Pulmonary artery endothelial cell (primary cell): ENCODE measurements around the gene PPP1R11. TPM values are rescaled to one million over a fixed set of nuclear protein-coding genes. Genes with fewer than 3 reads are reported as not detected.
"Not testable (repeated sequence)": the region's sequence is repeated elsewhere in the genome, so short reads cannot be mapped to it uniquely, and the experiment has no call there.

Experiments used
- DNase-seq: peaks from one replicate; pipeline ENCODE4 v3.0.0-alpha.2; 2011; ENCODE audit warnings: low read depth, low spot score
- total RNA-seq: library from RNA; depleted of rRNA; stranded (reverse); fragments of >200 nt; gene quantifications from 2 replicates; pipeline ENCODE4 v1.2.3, GENCODE V29; 2014

The PPP1R11 gene, protein sequence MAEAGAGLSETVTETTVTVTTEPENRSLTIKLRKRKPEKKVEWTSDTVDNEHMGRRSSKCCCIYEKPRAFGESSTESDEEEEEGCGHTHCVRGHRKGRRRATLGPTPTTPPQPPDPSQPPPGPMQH
- 11.5 and 14.0 TPM in 2 replicates for total RNA-seq

DNA sequence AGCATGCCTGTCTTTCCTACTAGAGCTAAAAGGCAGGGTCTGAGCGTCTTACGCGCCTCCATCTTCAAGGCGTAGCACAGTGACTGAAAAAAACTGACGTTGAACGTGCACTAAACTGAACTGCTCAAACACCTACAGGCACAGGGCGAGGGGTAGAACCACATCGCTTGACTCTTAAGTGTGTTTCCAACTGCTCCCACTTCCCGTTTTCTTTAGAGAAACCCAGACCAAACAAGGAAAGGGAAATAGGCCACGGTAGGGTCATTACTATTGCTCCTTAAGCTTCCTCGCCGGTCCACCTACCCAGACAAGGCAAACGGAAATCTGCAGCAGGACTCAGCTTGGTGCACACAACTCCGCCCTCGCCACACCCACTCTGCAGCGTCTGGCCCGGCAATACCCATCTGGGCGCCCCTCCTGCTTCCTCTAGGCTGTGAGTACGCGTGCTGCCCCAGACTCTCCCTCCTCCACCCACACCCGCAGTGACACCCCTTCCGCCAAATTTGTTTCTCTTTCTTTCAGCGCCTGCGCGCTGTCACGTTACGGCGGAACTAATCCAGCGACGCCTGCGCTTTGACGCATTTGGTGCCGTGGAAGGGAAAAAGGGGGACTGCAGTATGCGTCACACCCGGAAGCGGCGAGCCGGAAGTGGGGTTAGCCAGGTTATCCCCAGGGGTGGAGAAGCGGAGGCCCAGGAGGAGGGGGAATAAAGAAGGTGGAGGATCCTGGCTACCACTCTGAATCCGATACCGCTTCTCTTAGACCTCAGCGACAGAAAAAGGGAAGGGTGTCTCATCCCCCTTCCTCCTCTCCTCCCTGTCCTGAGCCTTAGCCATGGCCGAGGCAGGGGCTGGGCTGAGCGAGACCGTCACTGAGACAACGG lies at the start of gene PPP1R11:
Gene PPP1R11, plus strand, starts transcription at position 622 of the 883 bp plus-strand sequence. Its CDS starts 213 bp downstream, at position 835.
- DNase-seq = peak; percentile 98

DNA sequence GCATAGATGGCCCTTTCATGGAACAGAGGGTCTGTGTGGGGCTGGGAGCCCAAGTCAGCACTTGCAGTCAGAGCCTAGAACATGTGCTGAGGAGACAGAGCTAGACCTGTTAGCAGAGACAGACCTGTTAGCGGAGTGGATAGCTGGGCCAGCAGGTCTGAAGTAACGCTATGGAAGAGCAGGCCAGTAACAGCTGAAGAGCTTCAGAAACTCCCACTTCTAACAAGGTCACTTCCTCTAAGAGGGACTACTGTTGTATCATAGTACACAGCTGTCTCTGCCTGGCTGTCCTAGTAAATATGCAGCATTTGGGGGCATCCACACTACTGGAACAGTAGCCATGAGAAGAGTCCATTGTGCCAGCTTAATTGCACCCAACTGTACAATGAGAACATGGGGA lies 47.2 kb upstream of the PPP1R11 start:
- DNase-seq = no peak

DNA sequence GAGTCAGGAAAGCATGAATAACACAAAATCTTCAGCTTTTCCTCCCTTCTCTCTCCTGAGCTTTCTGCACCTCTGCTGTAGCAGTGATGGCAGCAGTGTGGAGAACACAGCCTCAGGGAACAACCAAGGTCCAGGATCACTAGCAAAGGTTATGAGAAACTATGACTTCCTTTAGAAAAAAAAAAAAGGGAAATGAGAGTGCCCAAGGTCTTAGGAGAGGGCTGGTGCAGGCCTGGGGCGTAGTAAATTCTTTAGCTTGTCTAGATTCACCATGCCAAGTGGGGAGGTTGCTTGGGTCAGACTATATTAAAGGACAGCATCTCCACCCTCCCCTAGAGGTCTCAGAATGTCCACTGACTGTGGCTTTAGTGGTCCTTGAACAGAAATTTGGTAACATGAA lies 46.4 kb upstream of the PPP1R11 start:
- DNase-seq = no peak

DNA sequence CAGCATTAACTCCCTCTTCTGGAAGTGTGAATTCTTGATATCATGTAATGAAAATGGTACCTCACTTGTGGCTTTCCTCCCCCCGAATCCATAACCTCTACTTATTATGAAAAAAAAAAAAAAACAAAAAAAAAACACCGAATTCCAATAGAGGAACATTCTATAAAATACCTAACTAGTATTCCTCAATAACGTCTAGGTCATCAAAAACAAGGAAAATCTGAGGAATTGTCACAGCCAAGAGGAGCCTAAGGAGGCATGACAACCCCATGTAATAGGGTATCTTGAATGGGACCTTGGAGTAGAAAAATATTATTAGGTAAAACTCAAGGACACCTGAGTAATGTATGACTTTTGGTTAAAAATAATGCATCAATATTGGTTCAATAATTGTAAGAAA lies 44.8 kb upstream of the PPP1R11 start:
- DNase-seq = no peak

DNA sequence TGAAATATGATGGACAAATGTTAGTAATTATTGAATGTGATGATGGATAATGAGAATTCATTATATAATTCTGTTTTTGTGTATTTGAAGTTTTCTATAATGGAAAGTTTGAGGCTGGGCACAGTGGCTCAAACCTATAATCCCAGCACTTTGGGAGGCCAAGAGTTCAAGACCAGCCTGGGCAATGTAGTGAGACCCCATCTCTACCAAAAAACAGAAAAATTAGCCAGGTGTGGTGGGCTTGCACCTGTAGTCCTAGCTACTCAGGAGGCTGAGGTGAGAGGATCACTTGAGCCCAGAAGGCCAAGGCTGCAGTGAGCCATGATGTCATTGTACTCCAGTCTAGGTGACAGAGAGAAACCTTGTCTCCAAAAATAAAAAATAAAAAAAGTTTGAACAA lies 44.3 kb upstream of the PPP1R11 start:
- not testable (repeated sequence) for DNase-seq

DNA sequence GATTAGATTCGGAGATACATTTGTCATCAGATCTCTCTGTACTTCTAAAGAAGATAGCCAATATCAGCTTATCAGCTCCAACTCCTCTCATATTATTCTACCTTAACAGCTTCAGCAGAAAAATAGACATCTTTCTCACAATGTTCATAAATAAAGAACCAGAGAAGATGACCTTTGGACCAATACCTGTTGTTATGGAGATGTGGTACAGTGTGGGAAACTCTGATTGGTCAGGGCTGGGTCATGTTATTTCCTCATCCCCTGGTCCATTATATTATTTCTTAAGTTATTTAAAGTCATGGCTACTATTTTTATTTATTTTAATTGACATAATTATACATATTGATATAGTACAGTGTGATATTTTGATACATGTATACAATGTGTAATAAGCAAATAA lies 41.8 kb upstream of the PPP1R11 start:
- no peak for DNase-seq

DNA sequence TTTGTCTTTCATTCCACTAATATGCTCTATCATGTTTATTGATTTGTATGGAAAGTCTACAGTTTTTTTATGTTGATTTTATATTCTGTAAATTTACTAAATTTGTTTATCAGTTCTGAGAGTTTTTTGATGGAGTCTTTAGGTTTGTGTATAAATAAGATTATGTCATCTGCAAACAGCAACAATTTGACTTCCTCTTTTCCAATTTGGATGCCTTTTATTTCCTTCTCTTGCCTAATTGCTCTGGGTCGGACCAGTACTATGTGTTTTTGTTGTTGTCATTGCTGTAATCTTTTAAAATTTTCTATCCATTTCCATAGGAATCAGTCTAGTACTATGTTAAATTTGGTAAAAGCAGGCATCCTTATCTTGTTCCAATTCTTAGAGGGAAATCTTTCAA lies 37.4 kb upstream of the PPP1R11 start:
- DNase-seq = no peak

DNA sequence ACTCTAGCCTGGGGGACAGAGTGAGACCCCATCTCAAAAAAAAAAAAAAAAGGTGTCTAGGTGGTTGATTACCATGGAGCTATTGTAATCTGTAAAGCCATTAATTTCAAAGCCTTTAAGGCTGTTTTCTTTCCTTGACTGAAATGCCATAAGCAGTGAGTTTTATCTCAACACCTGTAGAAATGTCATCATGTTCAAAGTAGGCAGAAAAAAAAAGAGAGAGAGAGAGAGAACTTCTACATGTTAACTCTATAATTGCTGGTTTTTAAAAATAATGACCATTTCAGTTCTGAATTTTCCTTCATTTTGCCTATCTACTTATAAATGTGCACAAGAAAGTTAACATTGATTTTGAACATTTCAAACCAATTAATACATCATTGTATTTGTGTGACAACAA lies 35.6 kb upstream of the PPP1R11 start:
- no peak for DNase-seq

DNA sequence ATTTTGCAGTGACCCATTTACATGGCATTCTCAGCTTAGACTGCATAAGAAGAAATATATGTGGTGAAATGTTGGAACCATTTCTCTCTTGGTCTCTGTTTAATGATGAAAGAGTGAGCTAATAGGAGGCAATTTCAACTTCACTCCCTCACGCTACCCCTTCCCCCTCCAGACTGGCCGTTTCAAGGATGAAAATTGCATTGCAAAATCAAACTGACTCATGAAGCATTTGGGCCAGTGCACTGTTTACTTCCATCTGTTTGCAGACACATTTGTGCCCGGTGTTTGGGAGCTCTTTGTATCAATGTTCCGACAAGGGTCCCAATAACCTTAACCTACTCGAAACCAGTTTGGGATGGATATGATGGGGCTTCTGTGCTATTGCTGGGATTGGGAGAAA lies 33.6 kb upstream of the PPP1R11 start:
- not testable (repeated sequence) for DNase-seq

DNA sequence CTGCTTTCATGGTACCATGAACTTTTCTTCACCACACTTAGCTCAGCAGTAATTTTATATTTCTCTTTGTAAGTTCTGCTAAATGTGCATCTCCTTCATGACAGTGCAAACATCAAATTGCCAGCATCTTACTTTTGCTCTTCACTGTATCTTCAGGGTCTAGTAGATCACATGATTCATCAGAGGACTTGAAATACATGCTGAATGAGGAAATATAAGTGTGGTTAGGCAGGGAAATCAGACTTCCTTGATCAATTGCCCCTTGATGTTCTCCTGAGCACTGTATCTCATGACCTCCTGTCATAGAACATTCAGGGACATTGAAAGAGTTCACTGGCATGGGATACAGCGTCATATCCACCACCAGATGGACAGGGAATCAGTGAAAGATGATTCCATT lies 31.2 kb upstream of the PPP1R11 start:
- no peak for DNase-seq

DNA sequence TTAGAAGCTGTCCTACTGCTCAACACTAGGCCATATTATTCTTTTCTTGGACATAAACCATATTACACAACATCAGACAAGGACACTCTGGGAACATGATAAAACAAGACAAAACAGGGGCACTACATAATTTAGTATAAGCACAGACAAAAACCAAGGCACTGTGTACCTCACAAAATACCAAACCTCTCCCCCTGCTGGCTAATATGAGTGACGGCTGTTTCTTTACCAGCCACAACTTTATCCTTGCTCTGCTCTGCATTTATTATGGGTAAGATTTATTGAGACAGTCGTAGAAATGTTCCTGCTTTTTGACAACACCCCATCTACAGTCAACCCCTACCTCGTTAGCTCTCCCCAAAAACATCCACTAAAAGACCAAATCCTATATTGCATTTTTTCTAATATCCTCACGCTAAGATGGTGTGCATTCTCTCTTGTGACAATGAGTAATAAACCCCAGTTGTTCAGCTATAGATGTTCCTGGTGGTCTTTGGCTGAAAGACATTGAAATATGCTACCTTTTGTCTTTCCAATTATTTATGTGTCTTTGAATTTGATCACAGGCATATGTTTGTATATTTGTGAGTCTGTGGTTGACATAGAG lies 29.7 kb upstream of the PPP1R11 start:
- DNase-seq = no peak

DNA sequence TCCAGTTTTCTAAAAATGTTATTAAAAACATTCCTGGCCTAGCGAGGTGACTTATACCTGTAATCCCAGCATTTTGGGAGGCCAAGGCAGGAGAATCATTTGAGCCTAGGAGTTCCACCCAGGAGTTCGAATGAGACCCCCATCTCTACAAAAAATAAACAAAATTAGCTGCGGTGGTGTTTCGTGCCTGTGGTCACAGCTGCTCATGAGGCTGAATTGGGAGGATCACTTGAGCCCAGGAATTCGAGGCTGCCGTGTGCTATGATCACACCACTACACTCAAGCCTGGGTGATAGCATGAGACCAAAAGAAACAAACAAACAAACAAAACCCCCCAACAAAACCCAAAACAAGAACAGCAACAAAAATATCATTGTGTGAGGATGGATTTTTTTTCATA lies 25.8 kb upstream of the PPP1R11 start:
- no peak for DNase-seq

DNA sequence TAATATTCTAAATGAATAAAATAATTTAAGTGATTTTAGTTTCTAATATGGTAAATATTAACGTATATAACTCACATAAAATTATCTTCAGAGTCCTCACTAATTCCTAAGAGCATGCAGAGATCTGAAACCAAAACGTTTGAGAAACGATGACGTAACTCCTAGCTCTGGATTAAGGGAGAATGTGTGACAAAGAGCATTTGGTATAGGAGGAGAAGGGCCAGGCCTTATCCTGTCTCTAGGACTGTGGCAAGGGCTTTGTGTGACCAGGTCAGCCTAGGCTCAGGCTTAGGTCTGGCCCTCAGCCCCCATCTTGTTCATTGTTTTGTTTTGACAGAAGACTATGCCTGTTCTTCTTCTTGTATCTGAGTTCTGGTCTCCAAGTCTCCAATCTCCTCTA lies 25.2 kb upstream of the PPP1R11 start:
- DNase-seq = no peak

DNA sequence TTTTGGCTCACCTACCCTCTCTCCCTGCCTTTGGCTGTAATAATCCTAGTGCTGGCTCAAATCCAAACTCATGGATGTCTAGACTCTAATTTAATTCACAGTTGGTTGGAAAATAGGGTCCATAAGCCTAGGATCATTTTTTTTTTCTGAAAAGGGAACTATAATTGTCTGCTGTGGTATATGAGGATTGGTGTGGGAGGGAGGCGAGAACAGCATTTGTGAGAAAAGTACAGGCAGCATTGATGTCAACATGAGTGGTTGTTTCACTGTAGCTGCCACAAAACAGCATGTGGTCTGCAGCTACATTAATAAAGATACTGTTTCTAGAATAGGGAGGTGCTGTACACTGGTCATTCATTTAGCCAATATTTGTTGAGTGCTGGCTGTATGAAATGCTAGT lies 24.5 kb upstream of the PPP1R11 start:
- no peak for DNase-seq

DNA sequence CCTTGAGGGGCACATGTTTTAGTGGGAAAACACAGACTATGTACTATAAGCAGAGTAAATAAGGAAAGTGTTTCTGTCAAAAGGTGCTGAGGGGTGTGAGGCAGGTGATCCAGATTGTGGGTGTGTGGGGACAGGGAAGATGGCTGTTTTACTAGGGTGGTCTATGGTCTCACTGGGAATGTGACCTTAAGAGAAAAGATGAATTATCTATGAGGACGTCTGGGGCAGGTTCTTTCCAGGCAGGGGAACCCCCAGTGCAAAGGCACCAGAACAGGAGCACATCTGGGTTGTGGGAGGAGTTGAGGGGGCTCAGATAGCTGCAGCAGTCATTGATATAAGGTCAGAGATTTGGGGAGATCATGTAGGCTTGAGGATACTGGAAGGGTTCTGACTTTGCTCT lies 24.1 kb upstream of the PPP1R11 start:
- DNase-seq = no peak

DNA sequence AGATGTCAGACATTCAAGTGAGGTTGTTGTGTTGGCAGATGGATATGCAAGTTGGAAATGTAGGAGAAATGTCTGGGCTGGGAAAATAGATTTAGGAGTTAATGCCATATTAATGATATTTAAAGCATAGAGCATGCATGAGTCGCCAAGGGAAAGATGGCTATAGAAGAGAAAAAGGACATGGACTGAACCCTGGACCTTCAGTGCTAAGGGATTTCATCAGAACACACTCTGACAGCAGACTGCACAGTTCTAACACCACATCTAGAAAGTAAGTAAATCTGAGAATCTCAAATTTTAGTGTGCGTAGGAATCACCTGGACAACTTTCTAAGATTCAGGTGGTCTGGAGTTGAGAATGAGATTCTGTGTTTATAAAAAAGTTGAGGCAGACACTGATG lies 23.3 kb upstream of the PPP1R11 start:
- DNase-seq = no peak

DNA sequence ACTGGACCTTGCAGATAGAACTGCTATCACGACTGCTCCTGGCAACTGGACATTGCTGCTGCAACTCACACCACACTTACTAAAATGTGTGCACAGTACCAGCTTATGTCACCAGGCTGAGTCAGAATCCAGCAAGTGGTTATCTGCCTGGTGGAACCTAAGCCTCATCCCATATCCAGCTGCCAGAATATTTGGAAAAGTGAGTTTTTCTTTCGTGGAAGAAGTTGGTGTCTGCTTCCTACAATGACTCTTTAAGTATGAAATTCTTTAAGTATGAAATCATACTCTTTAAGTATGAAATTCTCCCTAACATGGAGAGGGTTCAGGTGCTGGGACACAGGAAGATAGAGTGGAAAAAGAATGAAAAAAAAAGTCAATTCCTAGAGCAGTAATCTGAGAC lies 22.4 kb upstream of the PPP1R11 start:
- no peak for DNase-seq

DNA sequence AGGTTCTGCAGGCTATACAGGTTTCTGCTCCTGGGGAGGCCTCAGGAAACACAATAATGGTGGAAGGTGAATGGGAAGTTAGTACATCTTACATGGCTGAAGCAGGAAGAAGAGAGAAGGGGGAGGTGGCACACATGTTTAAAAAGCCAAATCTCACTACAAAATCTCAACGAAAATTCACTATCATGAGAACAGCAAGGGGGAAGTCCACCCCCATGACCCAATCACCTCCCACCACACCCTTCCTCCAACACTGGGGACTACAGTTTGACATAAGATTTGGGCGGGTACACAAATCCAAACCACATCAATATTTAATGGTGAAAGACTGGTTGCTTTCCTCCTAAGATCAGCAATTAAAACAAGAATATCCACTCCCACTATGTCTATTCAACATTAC lies 19.8 kb upstream of the PPP1R11 start:
- DNase-seq = no peak

DNA sequence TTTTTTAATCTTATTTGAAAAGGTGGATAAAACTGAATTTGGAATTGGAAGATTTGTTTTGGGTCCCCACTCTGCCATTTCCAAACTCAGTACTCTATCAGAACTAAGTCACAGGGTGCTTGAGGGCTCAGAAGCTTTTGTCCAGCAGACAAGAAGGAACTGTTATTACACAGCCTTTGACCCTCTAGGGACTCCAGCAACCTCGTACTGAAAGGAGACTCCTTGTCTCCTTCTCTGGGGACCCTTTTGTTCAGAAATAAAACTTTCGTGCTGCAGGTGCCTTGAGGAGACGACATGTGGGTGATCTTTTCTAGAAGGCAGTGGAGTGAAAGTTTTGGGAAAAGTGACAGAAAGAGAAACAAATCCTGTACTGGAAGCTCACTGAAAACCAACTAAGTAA lies 13.3 kb upstream of the PPP1R11 start:
- DNase-seq = no peak

DNA sequence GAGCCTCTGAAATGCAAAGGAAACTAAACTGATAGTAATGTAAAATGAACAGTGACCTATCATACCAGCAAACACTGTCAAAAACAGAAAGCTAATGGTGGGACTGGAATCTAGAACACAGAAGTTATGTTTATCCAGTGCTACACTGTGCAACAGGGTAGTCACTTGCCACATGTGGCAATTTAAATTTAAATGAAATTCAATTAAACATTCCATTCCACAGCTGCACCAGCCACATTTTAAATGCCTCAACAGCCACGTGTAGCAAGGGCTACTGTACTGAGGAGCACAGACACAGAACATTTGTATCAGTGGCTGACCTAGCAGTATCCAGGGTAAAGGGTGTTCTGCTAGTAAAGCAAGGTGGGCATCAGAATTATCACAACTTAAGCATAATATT lies 11.5 kb upstream of the PPP1R11 start:
- DNase-seq = no peak

DNA sequence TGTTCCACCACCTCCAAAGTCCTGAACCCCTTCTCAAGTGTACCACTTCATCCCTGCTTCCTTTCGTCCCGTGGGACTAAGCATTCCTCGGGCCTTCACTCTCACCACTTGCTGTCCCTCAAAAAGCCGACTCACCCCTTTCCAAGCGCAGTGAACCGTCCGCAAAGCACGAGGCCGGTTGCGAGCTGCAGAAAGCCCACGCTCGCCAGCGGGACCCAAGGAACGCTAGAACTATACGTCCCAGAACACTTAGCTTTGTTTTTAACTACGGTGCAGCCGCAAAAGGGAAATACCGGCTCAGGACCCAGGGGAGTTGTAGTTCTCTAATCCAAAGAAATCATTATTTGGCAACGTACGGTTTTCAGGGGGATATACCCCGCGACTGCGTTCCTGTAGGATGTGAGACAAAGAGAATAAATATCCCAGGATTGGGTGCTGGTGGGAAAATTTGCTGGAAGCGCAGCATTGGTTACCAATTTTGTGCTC lies 6.3 kb upstream of the PPP1R11 start:
- DNase-seq = no peak

DNA sequence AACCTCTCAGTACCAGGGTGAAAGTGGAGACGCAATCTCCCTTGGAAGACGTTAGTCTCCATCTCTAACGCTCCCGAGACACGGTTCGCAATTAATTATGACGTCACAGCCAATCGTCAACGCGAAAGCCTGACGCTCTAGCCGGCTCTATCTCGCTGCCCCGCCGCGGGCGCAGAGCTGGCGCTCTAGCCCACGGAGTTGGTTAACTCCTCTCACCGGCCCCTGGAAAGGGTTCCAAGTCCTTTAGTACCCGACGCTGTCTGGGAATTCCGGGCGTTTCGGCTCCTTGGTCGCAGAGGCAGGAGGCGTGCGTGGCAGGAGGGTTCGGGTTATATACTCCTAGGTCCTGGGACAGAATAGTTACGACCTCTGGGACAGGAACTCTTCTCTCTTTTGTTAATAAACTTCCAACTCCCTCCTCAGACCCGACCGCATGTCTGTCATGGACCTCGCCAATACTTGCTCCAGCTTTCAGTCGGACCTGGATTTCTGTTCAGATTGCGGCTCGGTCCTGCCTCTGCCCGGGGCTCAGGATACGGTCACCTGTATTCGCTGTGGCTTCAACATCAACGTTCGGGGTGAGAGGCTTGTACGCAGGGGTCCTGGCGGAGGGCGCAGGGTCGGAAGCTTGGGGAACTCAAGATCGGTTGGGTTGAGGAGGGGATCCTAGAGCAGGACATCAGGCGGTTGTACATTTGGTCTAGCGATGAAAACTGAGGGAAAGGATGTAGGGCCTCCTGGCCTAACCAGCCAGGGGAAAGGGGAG lies 5.7 kb upstream of the PPP1R11 start, which contains the start of gene POLR1H:
Gene POLR1H, plus strand, starts transcription at position 174 of the 766 bp plus-strand sequence. Its CDS starts 260 bp downstream, at position 434.
- DNase-seq = peak; percentile 88
